KOPT-K1 (cell line): Measurements from ENCODE around the gene WDR20.

Experiments used
- H3K27ac ChIP-seq: fragments of 200-600 bp; sonication (generic); 2 replicates; pipeline ENCODE4 v1.5.1; 2016; ENCODE audit warnings: antibody characterized with exemption, mild to moderate bottlenecking, low read depth, low read length; ENCODE audit not compliant: poor library complexity, severe bottlenecking
- H3K36me3 ChIP-seq: fragments of 200-600 bp; sonication (generic); 2 replicates; pipeline ENCODE4 v1.5.1; 2017; ENCODE audit warnings: antibody characterized with exemption, mild to moderate bottlenecking, low read length, moderate library complexity; ENCODE audit not compliant: insufficient read depth
- H3K9me3 ChIP-seq: fragments of 200-600 bp; sonication (generic); 2 replicates; pipeline ENCODE4 v1.5.1; 2017; ENCODE audit warnings: antibody characterized with exemption, low read length, mild to moderate bottlenecking; ENCODE audit not compliant: insufficient read depth, poor library complexity, severe bottlenecking

Gene WDR20

DNA sequence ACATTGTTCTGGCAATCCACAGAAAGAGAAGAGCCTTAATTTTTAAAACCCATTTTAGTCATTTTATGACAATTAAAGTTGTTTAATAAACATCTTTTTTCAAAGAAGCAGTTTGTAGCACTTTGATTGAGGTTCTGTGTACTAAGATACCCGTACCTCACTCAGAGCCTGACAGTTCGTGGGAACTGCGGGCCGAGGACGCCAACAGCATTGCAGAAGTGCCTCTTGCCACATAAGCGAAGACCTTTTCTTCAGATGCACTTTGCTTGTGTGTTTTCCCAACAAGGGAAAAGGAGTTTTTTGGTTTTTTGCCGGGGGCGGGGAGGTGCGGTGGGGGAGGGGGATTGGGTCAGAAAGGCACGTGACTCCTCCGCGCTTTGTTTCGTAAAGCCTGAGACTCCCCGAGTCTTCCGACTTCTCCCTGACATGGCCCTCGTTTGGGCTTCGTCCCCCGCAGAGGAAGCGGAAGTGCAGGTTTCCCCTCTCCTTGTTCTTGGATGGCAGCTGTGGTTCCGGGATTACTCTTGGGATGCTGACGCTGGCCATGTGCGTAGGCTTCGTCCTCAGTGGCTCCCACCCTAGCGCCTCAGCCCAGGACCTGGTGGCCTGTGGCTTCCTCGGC lies 70.8 kb downstream of the WDR20 start:
- Histone ChIP-seq H3K9me3 (no peaks in the 10 kb centered on the region), H3K36me3 (peaks cover 43% of the 10 kb centered on the region), H3K27ac (no peak overlapping the region)

DNA sequence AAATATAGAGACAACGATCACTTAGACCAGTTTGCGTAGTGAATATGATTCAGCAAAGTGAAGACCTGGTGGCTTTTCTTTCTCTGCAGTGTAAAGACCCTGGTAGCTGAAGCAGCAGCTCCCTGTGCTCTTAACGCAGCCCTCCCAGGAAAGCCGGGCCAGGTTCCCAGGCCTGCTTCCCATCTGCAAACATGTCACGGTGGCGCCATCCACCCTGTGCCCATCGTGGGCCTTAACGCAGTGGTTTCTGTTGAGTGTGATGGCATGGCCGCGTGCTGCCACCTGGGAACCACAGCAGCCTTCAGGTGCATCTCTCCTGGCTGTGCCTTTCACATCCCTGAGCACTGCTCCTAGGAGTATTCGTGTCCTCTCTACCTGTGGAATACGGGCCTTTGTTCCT lies 71.5 kb downstream of the WDR20 start:
- H3K27ac ChIP-seq, result no peak overlapping the region
- H3K36me3 ChIP-seq, result peaks cover 43% of the 10 kb centered on the region
- no peaks in the 10 kb centered on the region for H3K9me3 ChIP-seq

DNA sequence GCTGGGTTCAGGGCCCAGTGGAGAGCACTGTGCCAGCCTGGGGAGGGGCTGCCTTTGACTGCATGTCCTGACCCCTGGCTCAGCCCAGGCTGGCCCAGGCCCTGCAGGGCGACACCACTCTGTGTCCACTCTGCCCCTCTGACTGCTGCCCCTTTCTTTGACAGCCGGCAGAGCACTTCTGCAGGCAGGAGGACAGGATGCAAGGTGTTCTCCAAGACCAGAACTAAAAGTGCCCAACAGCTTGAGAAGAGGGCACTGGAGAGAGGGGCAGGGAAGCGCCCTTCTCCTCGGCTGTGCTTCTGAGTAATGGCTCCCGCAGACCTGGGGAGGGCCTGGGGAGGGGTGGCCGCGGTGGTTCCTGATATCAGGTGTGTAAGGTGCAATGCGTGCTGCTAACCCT lies 72.7 kb downstream of the WDR20 start:
- H3K27ac ChIP-seq, result no peak overlapping the region
- no peaks in the 10 kb centered on the region for H3K9me3 ChIP-seq
- peaks cover 43% of the 10 kb centered on the region for H3K36me3 ChIP-seq

DNA sequence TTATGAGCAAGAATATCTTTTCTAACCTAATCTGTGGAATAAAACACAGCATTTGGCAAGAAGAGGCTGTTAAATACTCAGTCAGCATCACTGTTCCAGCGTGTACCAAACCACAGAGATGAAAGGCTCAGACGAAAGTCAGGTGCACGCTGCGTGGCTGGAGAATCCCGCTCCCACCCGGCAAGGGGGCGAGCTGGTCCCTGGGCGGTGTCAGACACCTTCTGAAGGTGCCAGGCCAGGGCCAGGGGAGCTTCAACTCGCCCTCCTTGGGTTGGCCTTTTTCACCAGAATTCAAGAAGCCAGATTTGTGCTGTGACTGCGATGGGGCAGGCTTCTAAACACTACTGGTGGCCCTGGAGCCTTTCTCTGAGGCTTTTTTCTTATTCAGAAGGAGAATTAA lies 73.1 kb downstream of the WDR20 start:
- Histone ChIP-seq H3K36me3 (peaks cover 41% of the 10 kb centered on the region), H3K9me3 (no peaks in the 10 kb centered on the region), H3K27ac (no peak overlapping the region)

DNA sequence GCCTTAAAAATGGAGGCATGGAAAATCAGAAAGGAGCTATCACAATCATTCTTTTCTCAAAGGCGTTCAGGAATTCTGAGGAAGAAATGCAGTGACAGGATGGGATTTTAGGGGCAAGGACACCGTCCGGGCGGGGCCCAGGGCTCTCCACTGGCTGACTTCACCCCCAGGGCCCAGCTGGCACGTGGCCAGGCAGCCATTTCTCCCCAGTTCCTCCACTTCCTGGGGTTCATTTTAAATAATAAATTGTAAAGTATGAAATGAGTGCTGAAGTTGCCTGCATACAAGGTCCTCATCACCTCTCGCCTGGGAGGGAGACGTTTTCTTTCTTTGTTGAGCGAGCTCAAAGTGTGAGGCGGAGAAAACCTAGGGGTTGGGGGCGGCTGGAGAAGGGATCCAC lies 73.8 kb downstream of the WDR20 start:
- H3K9me3 ChIP-seq, result no peaks in the 10 kb centered on the region
- peaks cover 35% of the 10 kb centered on the region for H3K36me3 ChIP-seq
- no peak overlapping the region for H3K27ac ChIP-seq

DNA sequence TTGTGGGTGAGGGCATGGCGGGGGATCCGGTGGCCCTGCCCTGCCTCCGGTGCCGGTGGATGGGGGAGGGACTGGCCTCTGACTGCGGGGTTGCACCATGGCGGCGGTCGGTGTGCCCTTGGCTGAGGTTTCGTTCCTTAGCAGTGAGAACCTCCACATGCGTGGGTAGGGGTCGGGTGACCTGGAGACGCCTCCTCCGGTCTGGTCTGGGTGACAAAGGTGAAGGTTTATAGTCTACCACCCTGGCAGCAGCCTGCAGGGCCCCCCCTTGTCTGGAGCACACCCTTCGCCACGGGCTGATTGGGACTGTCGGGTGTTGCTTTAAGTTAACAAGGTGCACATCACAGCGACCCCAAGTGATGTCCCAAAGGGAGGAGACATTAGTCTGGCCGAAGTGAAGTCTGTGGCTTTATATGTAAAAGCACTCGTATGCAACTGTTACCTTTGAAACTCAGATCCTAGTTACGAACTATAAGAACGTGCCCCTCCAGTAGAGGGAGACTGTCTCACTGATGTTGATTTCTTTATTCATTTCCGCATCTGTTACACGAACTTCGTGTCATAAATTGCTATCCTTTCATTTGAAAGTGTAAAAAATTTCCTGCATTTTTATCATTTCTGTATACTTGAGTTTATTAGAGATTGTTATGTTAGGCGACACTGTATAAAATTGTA lies 74.4 kb downstream of the WDR20 start:
- peaks cover 33% of the 10 kb centered on the region for H3K36me3 ChIP-seq

DNA sequence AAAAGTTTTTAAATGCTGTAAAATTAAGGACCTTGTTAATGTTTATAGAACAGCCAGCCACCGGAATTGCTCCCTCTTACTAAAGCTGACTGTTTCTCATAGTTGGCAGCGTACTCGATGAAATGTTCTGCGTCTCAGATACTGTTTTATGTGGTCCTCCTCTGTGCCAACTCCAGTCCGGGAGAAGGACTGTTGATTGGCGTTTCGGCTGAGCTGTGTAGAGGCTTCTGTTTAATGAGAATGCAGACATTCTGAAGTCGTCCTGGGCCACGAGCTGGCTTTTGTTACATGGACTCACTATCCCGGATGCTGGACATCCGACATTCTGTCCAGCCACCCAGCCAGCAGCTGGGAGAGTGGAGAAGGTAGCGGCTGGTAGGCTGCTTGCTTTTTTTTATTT lies 75.4 kb downstream of the WDR20 start:
- Histone ChIP-seq H3K36me3 (peaks cover 28% of the 10 kb centered on the region), H3K27ac (no peak overlapping the region), H3K9me3 (no peaks in the 10 kb centered on the region)

More for the DNA sequence above, 74.4 kb downstream of the WDR20 start:
- Histone ChIP-seq H3K9me3 (no peaks in the 10 kb centered on the region), H3K27ac (no peak overlapping the region)

DNA sequence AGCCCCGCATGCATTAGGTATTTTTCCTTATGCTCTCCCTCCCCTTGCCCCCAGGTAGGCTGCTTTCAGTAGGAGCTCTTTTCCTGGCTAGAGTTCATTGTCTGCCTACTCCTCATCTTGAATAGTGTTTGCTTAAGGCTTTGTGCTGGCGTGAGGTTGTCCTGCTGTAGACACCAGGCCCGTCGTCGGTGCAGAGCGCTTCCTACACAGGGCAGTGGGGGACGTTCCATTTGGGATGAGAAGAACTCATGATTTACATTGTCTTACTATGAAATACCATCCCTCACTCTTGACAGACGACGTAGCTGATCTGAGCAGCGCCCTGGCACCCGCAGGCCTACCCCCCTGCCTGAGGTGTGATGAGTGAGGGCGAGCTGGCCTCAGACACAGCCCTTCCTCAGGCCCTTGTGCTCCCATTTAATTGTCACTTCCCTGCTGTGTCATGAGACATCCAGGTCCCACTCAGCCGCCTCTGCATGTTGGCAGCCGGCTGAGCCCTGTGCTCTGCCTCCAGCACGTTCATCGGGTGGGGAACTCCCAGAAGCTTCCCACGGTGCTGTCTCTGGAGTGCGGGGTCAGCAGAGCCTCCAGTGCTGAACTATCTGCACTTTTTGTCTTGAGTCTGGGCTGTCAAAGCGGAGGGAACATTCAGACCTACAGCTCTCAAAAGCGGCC lies 76.0 kb downstream of the WDR20 start:
- Histone ChIP-seq H3K36me3 (peaks cover 24% of the 10 kb centered on the region), H3K9me3 (no peaks in the 10 kb centered on the region), H3K27ac (no peak overlapping the region)

DNA sequence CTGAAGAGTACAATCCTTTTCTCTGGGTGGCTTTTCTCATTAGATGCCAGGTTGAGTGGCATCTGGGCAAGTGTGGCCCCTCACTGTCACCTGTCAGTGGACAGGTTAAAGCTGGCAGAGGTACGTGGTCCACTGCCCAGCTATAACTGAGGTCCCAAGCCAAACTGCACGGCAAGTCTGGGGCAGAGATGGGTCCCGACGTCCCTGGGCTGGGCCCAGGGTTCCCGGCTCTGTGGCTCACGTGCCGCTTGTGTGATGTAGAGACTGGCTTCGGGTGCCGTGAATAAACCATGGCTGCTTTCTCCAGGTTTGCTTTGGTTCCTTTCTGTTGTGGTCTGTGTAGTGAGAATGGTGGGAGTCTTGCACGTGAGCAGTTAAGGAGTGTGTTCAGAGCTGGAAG lies 77.7 kb downstream of the WDR20 start:
- Histone ChIP-seq H3K27ac (no peak overlapping the region), H3K9me3 (no peaks in the 10 kb centered on the region), H3K36me3 (peaks cover 12% of the 10 kb centered on the region; the same call in 1 of the 2 replicates)

DNA sequence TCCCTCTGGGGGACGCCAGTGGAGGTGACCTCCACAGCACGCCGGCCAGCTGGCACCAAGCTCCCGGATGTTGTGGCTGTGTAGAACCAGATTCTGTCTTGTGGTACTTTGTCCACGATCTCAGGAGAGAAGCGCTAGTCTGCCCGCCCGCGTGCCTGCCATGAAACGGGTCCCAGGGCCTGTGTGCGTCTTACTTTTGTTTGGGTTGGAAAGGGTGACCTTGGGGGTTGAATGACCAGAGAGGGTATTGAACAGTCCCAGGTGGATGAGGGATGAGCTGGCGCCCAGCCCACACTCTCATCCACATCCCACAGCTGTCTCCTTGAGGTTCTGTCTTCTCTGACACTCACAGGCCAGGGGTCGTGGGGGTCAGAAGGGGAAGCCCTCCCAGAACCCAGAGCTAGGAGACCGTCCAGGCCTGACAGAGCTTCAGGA lies 78.3 kb downstream of the WDR20 start:
- no peak overlapping the region for H3K27ac ChIP-seq

DNA sequence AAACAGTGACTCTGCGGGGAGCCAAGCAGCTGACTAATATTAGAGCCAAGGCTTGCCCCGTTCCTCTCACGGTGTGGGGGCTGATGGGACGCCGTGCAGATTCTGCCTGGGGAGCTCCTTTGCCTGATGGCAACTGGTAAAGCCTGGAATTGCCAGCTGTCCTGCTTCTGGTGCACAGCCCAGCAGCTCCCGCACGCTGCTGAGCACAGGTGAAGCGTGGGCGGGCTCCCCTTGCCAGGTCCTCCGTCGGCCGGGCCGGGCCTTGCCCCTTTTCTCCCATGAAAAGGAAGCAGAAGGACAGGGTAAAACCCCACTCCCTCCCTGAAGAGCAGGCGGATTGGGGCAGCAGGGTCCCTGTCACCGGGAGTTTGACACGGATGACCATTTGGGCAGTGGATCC lies 79.0 kb downstream of the WDR20 start:
- no peaks in the 10 kb centered on the region for H3K9me3 ChIP-seq
- no peak overlapping the region for H3K27ac ChIP-seq
- H3K36me3 ChIP-seq, result peaks cover 12% of the 10 kb centered on the region; the same call in 1 of the 2 replicates

More for the DNA sequence above, 78.3 kb downstream of the WDR20 start:
- H3K36me3 ChIP-seq, result peaks cover 12% of the 10 kb centered on the region; the same call in 1 of the 2 replicates
- no peaks in the 10 kb centered on the region for H3K9me3 ChIP-seq

DNA sequence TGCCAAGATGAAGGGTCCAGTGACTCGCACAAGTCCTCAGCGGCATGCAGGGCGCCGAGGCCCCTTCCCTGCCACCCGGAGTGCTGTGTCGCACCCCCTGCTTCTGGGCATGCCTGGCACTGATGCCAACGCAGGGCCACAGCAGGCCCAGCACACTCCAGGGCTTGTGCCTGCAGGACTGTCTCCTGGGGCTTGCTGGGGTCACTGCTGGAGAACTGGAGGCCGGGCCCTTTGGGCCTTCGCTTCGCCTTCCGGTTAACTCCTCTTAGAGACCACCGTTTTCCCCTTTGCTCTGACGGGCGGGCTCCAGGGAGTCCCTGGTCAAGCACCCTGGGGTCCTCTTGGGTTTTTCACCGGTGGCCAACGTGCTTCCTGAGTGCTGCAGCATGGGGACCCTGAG lies 79.6 kb downstream of the WDR20 start:
- peaks cover 12% of the 10 kb centered on the region; the same call in 1 of the 2 replicates for H3K36me3 ChIP-seq
- H3K27ac ChIP-seq, result no peak overlapping the region
- no peaks in the 10 kb centered on the region for H3K9me3 ChIP-seq

DNA sequence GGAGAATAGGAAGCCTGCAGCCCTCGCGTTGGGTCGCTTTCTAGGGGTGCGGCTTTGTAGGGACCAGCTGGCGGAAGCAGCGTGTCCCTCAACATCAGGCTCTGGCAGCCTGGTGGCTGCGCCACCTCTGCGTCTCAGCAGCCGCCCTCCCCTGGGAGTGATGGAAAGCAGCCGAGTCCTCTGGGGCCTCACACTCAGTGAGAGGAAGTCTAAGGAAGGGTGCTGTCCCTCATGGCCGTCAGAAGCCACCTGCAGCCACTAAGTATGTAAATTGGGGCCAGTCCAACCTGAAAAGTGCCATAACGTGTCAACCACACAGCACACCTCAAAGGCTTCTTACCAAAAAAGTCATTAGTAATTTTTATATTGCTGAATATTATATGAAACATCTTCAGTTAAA lies 80.3 kb downstream of the WDR20 start:
- H3K36me3 ChIP-seq, result peaks cover 12% of the 10 kb centered on the region; the same call in 1 of the 2 replicates
- no peak overlapping the region for H3K27ac ChIP-seq
- H3K9me3 ChIP-seq, result no peaks in the 10 kb centered on the region

DNA sequence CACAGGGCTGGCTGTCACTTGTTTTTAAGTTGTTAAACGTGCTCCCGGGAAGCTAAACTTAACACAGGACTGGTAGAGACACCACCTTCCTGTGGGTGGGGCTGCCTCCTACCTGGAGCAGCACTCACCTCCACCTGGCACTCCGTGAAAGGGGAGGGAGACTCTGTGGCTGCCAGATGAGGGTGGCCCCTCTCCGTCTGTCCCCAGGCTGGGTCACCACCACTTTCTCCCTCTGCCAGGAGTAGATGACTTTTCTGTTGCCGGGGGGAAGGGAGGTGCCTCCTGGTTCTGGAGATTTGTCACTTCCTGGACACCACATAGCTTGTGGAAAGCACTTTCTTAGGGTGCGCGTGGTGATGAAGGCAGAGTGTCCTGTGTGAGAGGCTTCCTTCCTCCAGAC lies 81.3 kb downstream of the WDR20 start:
- H3K27ac ChIP-seq, result no peak overlapping the region
- no peaks in the 10 kb centered on the region for H3K9me3 ChIP-seq
- peaks cover 7% of the 10 kb centered on the region; the same call in 1 of the 2 replicates for H3K36me3 ChIP-seq

DNA sequence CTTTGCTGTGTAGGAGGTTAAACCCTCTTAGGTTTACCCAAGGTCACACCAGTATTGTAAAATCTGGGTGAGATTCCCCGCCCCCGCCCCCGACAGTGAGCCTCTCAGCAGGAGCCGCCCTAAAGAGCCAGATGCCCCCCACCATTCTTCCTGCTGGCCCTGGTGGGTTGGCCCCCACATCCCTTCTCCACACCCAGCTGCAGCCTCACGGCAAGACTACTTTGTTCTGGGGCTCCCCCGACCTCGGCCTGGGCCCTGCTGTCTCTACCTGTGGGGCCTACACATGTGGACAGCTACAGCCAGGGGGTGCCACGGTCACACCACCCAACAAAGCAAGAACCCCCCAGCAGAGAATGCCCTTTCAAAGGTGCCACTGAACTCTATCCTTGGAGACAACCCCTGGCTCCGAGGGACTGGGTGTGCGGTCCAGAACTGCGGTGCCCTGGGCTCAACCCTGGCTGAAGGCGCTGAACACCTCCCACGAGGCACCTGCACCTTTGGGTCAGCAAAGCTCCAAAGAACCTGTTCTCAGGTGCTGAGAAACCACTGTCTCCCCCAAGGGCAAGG lies 82.4 kb downstream of the WDR20 start:
- no peaks in the 10 kb centered on the region for H3K9me3 ChIP-seq
- H3K27ac ChIP-seq, result no peak overlapping the region

More for the DNA sequence above, 82.4 kb downstream of the WDR20 start:
- peaks cover 7% of the 10 kb centered on the region; the same call in 1 of the 2 replicates for H3K36me3 ChIP-seq
